LHCN-M2 (cell line): ENCODE data around the gene FAM124A. TPM values are rescaled to one million over a fixed set of nuclear protein-coding genes. Genes with fewer than 3 reads are reported as not detected.
A peak's percentile ranks its signal among the peaks of the same experiment; 100 is the strongest.

Source experiments
- DNase-seq: peaks from one replicate; pipeline ENCODE4 v3.0.0-alpha.2; 2012; ENCODE audit warnings: low read depth
- polyA plus RNA-seq: library from polyadenylated mRNA; unstranded; fragments of >200 nt; gene quantifications from one replicate; pipeline ENCODE4 v1.2.1, GENCODE V29; 2012; ENCODE audit warnings: missing spikeins
- total RNA-seq: library from RNA; depleted of rRNA; stranded (reverse); fragments of >200 nt; gene quantifications from 2 replicates; pipeline ENCODE4 v1.2.3, GENCODE V29; 2014; rRNA removed

Gene FAM124A, protein sequence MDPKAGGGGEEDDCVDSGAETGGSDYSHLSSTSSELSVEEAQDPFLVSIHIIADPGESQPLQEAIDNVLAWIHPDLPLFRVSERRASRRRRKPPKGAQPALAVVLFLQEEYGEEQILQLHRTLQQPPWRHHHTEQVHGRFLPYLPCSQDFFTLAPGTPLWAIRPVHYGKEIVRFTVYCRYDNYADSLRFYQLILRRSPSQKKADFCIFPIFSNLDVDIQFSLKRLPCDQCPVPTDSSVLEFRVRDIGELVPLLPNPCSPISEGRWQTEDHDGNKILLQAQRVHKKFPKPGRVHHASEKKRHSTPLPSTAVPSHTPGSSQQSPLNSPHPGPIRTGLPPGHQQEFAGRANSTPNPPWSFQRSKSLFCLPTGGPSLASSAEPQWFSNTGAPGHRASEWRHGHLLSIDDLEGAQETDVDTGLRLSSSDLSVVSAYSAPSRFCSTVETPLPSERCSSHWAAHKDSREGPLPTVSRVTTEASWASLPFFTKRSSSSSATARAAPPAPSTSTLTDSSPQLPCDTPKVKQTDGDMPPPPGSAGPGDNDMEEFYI
- not detected in 2 replicates for total RNA-seq
- not detected for polyA plus RNA-seq

DNA sequence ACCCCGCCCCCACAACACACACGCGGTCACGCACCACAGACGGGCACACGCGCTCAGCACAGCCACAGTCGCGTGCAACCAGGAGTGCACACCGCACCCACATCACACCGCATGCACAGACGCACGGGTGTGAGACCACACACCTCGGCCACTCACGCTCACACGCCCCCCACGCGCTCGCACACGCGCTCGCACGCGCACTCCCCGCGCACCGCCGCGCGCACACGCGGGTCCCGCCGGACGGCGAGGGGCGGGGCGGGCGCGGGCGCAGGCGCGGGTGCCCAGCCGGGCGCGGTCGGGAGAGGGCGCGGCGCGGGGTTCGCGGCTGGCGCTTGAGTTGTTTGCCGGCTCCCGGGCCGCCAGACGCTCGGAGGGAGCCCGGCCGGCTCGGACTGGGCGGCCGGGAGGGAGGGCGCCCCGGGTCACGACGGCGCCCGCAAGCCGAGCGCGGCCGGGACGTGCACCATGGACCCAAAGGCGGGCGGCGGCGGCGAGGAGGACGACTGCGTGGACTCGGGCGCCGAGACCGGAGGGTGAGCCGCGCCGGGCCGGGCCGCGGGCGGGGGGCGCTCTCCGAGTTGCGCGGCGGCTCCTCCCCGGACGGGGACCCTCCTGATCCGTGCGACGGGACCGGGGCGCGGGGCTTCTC, at the start of gene FAM124A:
Gene FAM124A (plus strand): TSS at position 362 of the 649 bp plus-strand sequence. CDS start 104 bp downstream, at position 466.
- DNase-seq: peak; percentile 6

GRCh38 chr13:51175021-51175420, 47.2 kb upstream of the FAM124A start:
- no peak for DNase-seq

GRCh38 chr13:51175639-51176038, 46.6 kb upstream of the FAM124A start:
- DNase-seq: no peak

GRCh38 chr13:51177188-51177587, 45.0 kb upstream of the FAM124A start:
- no peak for DNase-seq

DNA sequence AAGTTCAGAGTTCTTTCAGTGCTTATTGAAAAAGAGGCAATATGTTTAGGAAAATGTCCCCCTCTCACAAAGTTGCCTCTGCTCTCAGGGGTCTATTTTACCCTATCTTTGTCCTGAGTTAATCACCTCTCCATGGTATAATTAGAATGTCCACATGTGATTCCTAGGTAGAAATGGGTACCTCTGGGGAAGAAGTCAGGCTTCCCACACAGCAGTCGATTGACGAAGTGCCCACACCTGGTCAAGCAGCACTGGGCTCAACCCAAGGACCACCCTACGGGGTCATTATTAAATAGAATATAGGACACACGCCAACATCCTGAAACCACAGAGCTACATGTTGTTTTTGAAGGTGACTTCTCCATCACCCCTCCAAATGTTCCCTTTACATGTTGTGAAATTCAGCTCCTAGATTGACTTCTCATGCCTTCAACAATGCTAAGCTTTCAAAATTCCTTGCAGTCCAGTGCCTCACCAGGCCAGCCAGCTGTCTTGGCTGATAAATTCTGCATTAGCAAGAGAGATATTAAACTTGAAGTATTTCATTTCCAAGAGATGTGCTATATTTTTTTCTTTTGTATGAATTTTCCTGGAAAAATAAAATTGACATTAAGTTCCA, 43.6 kb upstream of the FAM124A start:
- DNase-seq: no peak

GRCh38 chr13:51179432-51179971, 42.7 kb upstream of the FAM124A start:
- DNase-seq: no peak

GRCh38 chr13:51180853-51181511, 41.2 kb upstream of the FAM124A start:
- DNase-seq: no peak

DNA sequence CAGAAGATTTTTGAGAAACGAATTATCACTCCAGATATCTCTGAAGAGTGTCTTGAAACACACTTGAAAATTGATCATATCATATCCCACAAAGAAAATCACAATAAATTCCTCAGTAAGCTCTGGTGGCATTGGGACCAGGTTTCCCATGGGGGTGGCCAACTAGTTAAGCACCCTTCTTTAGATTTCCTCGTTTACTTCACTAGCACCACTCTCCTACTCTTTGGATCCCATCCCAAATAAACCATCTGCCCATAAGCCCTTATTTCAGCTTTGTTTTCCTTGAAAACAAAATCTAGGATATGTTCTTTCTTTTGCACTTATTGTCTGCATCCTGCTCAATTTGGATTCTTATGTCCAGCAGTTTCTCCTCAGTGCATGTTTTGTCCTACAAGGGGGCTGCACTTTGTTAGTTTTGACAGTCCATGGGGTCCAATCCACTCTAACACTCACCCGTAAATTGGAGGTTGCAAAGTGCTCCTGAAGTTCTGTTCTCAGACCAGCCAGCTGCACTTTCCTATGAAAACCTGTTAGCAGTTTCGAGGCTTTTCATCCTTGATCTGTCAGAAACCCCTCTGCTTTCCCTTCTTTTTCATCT, 40.3 kb upstream of the FAM124A start:
- DNase-seq: no peak

GRCh38 chr13:51191743-51192142, 30.5 kb upstream of the FAM124A start:
- DNase-seq: no peak

GRCh38 chr13:51192348-51192747, 29.9 kb upstream of the FAM124A start:
- no peak for DNase-seq

GRCh38 chr13:51193387-51193786, 28.8 kb upstream of the FAM124A start:
- no peak for DNase-seq

- DNase-seq: no peak
Observed at GRCh38 chr13:51194942-51195341, 27.3 kb upstream of the FAM124A start.

- no peak for DNase-seq
Observed at GRCh38 chr13:51201886-51202285, 20.3 kb upstream of the FAM124A start.

DNA sequence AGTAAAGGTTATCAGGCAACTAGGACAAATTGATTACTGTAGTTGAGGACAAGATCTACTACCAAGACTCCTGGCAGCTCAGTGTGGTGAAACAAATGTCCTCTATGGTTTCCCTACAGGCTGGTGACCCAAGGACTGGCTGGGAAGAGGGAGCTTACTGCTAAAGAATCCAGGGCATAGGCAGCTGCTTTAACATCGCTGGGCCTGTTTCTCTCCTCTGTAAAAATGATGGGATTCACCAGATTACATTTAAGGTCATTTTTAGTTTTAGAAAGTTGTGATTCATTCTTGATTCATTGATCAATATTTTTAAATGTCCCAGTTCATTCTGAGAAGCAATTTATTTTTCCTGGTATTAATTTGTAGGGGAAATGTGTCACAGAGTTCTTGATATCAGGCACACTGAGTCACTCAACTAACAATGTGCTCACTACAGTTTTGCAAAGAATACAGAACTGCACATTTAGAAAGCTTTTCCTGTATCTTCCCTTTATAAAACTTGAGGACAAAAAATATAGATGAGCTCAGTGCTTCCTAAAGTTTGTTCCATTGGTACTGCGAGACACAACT, 19.6 kb upstream of the FAM124A start:
- no peak for DNase-seq

- no peak for DNase-seq
Observed at GRCh38 chr13:51206584-51206983, 15.6 kb upstream of the FAM124A start.

GRCh38 chr13:51207881-51208280, 14.3 kb upstream of the FAM124A start:
- no peak for DNase-seq

GRCh38 chr13:51208716-51209115, 13.5 kb upstream of the FAM124A start:
- no peak for DNase-seq

DNA sequence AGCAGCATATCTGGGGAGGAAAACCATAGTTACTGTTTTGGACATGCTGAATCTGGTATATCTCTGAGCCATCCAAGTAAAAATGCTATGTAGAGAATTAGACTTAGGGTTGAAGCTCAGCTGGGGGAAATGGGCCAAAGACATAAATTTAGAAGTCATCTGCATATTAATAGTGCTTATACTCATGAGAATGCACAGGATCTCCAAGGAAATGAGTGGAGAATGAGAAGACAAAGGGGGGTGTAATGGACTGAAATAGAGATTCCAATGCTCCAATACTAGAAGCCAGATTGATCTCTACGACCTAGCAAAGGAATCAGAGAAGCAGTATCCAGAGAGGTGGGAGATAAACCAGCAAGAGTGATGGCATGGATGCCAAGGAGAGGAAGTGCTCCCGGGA, 10.3 kb upstream of the FAM124A start:
- DNase-seq: no peak

DNA sequence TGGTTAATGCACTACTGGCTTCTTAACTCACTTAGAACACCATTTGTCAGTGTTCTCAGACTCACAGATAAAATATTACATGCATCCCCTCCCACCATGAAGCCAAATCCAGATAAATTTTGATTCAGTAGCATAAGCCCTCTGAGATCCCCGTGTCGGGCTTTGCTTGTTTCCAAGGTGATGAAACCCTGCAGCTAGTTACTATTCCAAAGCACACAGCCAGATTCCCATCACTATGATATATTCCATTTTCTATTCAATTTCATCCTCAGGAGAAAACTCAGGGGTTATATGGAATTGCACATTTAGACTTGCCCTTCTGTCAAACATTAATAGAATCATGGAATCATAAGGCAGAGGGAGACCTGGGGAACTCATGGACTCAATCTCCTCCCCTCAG, 9.4 kb upstream of the FAM124A start:
- DNase-seq: no peak

DNA sequence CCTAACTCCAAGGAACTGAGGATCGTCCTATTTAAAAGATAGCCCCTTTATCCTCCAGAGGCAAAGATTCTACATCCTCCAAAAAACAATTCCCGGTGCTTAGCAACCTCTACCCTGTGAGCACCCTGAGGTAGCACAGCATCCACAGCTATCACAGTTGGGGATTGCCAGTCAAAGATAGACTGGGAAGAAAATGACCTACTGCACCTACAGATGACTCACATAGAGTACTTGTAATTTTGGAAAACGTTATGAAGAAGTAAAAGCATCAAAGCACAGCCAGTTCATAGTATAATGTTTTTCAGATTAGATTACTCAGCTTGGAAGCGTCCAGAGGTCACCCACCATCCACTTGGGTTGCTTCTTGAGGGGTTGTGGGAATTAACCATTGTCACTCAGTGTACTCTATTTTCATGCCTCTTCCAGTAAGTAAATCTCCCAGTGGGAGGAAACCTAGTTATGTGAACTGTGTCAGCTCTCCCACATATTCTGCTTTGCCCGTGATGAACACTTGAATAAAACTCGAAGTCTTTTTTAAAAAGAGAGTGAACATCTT, 8.9 kb upstream of the FAM124A start:
- no peak for DNase-seq
